ENCODE results near the gene SLC1A4.

DNA sequence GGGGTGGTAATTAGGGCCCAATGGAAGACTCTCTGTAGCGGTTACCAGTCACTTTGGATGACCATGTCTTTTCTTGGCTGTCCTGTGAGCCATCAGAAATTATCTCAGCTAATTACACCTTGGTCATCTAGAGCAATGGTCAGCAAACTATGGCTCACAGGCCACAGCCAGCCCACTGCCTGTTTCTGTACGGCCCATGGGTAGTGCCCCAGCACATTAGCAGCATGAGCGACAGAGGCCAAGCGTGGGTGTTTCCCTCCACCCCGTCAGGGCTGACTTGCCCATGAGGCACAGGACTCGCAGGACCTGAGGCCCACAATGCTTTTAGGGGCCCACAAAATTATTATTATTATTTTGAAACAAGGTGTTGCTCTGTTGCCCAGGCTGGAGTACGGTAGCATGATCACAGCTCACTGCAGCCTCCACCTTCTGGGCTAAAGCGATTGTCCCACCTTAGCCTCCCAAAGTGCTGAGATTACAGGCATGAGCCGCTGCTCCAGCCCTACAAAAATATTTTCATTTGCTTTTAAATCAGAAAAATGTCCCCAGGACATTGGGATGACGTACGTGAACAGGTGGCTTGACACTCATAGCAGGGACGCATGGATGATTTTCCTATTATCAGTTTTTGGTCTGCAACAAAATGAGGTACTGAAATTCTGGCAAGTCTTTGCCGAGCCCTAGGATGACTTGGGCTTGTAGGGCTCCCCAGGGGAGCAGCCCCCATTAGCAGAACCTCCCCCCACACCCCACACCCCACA is 37.7 kb downstream of the SLC1A4 start:
- TF ChIP-seq, protein P1, sequence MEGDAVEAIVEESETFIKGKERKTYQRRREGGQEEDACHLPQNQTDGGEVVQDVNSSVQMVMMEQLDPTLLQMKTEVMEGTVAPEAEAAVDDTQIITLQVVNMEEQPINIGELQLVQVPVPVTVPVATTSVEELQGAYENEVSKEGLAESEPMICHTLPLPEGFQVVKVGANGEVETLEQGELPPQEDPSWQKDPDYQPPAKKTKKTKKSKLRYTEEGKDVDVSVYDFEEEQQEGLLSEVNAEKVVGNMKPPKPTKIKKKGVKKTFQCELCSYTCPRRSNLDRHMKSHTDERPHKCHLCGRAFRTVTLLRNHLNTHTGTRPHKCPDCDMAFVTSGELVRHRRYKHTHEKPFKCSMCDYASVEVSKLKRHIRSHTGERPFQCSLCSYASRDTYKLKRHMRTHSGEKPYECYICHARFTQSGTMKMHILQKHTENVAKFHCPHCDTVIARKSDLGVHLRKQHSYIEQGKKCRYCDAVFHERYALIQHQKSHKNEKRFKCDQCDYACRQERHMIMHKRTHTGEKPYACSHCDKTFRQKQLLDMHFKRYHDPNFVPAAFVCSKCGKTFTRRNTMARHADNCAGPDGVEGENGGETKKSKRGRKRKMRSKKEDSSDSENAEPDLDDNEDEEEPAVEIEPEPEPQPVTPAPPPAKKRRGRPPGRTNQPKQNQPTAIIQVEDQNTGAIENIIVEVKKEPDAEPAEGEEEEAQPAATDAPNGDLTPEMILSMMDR (IDR thresholded peaks at IDR 0.05; ENCODE audit: insufficient read depth, low read depth, low read length), result no peak
- no peak for TF ChIP-seq EZH2 (IDR thresholded peaks at IDR 0.05; ENCODE audit: insufficient read depth, low read length)
